OCI-LY1 (cell line): Measurements from ENCODE around the gene ACTRT2.

Experiments used
- H2AFZ ChIP-seq: fragments of 200-600 bp; sonication (generic), shearing (Covaris generic); 2 replicates; pipeline ENCODE4 v1.6.0; 2014; ENCODE audit warnings: antibody characterized with exemption, mild to moderate bottlenecking, low read length
- H3F3A ChIP-seq: fragments of 200-600 bp; sonication (generic), shearing (Covaris generic); 2 replicates; pipeline ENCODE4 v1.6.0; 2014; ENCODE audit warnings: mild to moderate bottlenecking, antibody characterized with exemption, low read length, moderate library complexity; ENCODE audit not compliant: insufficient read depth
- H3K27ac ChIP-seq: fragments of 200-600 bp; sonication (generic); 2 replicates; pipeline ENCODE4 v1.5.1; 2014; ENCODE audit warnings: low read length, mixed run types, mild to moderate bottlenecking, low read depth; ENCODE audit not compliant: poor library complexity, severe bottlenecking
- H3K27me3 ChIP-seq: fragments of 200-600 bp; sonication (generic); 2 replicates; pipeline ENCODE4 v1.6.0; 2014; ENCODE audit warnings: antibody characterized with exemption, mild to moderate bottlenecking, low read length, moderate library complexity; ENCODE audit not compliant: insufficient read depth
- H3K36me3 ChIP-seq: fragments of 200-600 bp; sonication (generic); 2 replicates; pipeline ENCODE4 v1.6.1; 2014; ENCODE audit warnings: mild to moderate bottlenecking, antibody characterized with exemption, low read length, moderate library complexity, mixed read lengths; ENCODE audit not compliant: insufficient read depth
- H3K4me1 ChIP-seq: fragments of 200-600 bp; sonication (generic); 2 replicates; pipeline ENCODE4 v1.5.1; 2014; ENCODE audit warnings: mild to moderate bottlenecking, low read length, moderate library complexity; ENCODE audit not compliant: insufficient read depth, severe bottlenecking
- H3K4me2 ChIP-seq: fragments of 200-600 bp; sonication (generic), shearing (Covaris generic); 2 replicates; pipeline ENCODE4 v1.6.1; 2014; ENCODE audit warnings: low read length
- H3K4me3 ChIP-seq: fragments of 200-600 bp; sonication (generic); 2 replicates; pipeline ENCODE4 v1.5.1; 2014; ENCODE audit warnings: low read length, low read depth, mild to moderate bottlenecking, mixed read lengths; ENCODE audit not compliant: poor library complexity, severe bottlenecking
- H3K79me2 ChIP-seq: fragments of 200-600 bp; shearing (Covaris generic); 2 replicates; pipeline ENCODE4 v1.6.1; 2016; ENCODE audit warnings: mixed run types, low read length, mixed read lengths; ENCODE audit not compliant: insufficient read depth
- H3K9ac ChIP-seq: fragments of 200-600 bp; sonication (generic), shearing (Covaris generic); 2 replicates; pipeline ENCODE4 v1.6.1; 2014; ENCODE audit warnings: mild to moderate bottlenecking, low read length, mixed read lengths
- H3K9me2 ChIP-seq: fragments of 200-600 bp; sonication (generic), shearing (Covaris generic); 2 replicates; pipeline ENCODE4 v1.6.1; 2014; ENCODE audit warnings: low read depth, mild to moderate bottlenecking, low read length, mixed read lengths
- H3K9me3 ChIP-seq: fragments of 200-600 bp; shearing (Covaris generic); 2 replicates; pipeline ENCODE4 v1.6.1; 2014; ENCODE audit warnings: low read length, mixed read lengths
- H4K20me1 ChIP-seq: fragments of 200-600 bp; sonication (generic), shearing (Covaris generic); 2 replicates; pipeline ENCODE4 v1.6.0; 2016; ENCODE audit warnings: mild to moderate bottlenecking, low read length; ENCODE audit not compliant: insufficient read depth
- CTCF ChIP-seq: fragments of 200-600 bp; sonication (generic), shearing (Covaris generic); IDR thresholded peaks from 2 replicates; pipeline ENCODE4 v1.5.1; 2017; ENCODE audit warnings: mild to moderate bottlenecking, antibody characterized with exemption, low read length, moderate library complexity, mixed read lengths
- EZH2 ChIP-seq: fragments of 200-600 bp; sonication (generic), shearing (Covaris generic); IDR thresholded peaks from 2 replicates; pipeline ENCODE4 v1.8.0; 2017; ENCODE audit warnings: borderline replicate concordance, mixed run types, mild to moderate bottlenecking, antibody characterized with exemption, low read length, moderate library complexity, mixed read lengths

ACTRT2 gene

GRCh38 chr1:3070309-3070643 is 49.0 kb downstream of the ACTRT2 start:
- no peak overlapping the region for H3K9ac ChIP-seq
- no peaks in the 10 kb centered on the region for H3K9me3 ChIP-seq
- no peak overlapping the region for H3K4me3 ChIP-seq
- no peaks in the 10 kb centered on the region for H3K27me3 ChIP-seq
- H3F3A ChIP-seq, result no peaks in the 10 kb centered on the region
- no peaks in the 10 kb centered on the region for H3K9me2 ChIP-seq
- H3K79me2 ChIP-seq, result no peaks in the 10 kb centered on the region
- no peak for TF ChIP-seq CTCF
- no peak for TF ChIP-seq EZH2
- H3K4me2 ChIP-seq, result no peak overlapping the region
- H4K20me1 ChIP-seq, result no peaks in the 10 kb centered on the region
- no peaks in the 10 kb centered on the region for H3K36me3 ChIP-seq
- no peak overlapping the region for H2AFZ ChIP-seq
- H3K4me1 ChIP-seq, result no peaks in the 10 kb centered on the region
- no peak overlapping the region for H3K27ac ChIP-seq

DNA sequence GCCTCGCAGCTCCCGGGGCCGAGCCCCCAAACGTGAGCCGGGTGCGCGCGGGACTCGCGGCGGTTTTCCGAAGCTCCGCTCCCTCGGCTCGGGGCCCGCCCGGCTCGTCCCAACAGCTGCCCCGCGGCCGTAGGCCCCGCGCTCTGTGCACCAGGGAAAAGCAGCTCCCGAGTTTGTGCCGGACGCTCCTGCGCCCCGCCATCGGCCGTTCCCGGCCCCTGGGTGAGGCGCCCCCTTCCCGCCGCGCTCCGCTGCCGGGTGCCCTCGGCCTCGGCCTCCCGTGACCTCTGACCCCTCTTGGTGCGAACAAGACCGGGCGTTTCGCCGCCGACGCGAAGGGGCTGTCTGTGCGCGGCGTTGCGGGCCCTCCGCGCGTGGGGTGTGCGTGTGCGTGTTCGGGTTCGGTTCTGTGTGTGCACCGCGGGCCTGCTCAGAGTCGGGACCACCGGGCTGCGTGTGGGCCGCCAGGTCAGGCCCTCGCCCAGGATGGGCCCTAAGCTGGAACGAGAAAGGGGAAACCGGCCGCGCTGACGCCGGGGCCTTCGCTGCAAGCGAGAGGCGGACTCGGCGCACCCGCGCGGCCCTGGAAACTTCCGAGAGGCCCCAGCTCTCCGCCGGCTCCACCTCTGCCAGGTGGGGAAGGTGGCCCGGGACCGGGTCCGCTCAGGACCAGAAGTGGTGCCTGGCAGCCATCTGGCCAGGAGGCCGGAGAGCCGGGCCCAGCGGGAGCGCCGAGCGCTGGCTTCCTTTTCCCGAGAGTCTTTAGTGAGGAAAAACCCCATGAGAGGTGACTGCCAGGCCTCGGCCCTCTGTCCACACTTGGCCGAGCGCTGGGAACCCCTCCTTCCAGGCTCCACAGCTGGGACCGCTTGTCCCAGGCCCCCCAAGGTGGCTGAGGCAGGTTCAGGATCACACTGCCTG is 49.6 kb downstream of the ACTRT2 start:
- no peak overlapping the region for H3K4me2 ChIP-seq
- no peak overlapping the region for H3K9ac ChIP-seq
- H3K9me3 ChIP-seq, result no peaks in the 10 kb centered on the region
- H3K4me1 ChIP-seq, result no peaks in the 10 kb centered on the region
- no peaks in the 10 kb centered on the region for H3K36me3 ChIP-seq
- no peaks in the 10 kb centered on the region for H3K27me3 ChIP-seq
- TF ChIP-seq CTCF, result no peak
- no peak for TF ChIP-seq EZH2
- H3K4me3 ChIP-seq, result no peak overlapping the region
- no peak overlapping the region for H2AFZ ChIP-seq
- no peaks in the 10 kb centered on the region for H3K9me2 ChIP-seq
- no peak overlapping the region for H3K27ac ChIP-seq
- no peaks in the 10 kb centered on the region for H3F3A ChIP-seq
- no peaks in the 10 kb centered on the region for H3K79me2 ChIP-seq
- H4K20me1 ChIP-seq, result no peaks in the 10 kb centered on the region

GRCh38 chr1:3071565-3072390 is 50.5 kb downstream of the ACTRT2 start:
- no peaks in the 10 kb centered on the region for H3K9me2 ChIP-seq
- H2AFZ ChIP-seq, result no peak overlapping the region
- no peaks in the 10 kb centered on the region for H3K36me3 ChIP-seq
- H3K9ac ChIP-seq, result no peak overlapping the region
- no peak overlapping the region for H3K4me3 ChIP-seq
- no peaks in the 10 kb centered on the region for H4K20me1 ChIP-seq
- TF ChIP-seq EZH2 (no peak), CTCF (no peak)
- no peak overlapping the region for H3K27ac ChIP-seq
- H3K4me2 ChIP-seq, result no peak overlapping the region
- H3K9me3 ChIP-seq, result no peaks in the 10 kb centered on the region
- H3F3A ChIP-seq, result no peaks in the 10 kb centered on the region
- H3K4me1 ChIP-seq, result no peaks in the 10 kb centered on the region
- no peaks in the 10 kb centered on the region for H3K79me2 ChIP-seq
- H3K27me3 ChIP-seq, result no peaks in the 10 kb centered on the region
